ENCODE measurements around the gene ARAP2.
"Not testable (repeated sequence)": the region's sequence is repeated elsewhere in the genome, so short reads cannot be mapped to it uniquely, and the experiment has no call there.

The ARAP2 gene

GRCh38 chr4:36192922-36193321 is 51.4 kb downstream of the ARAP2 start:
- intact Hi-C loops (cut with DNase I): no loop called here

GRCh38 chr4:36189511-36190226 is 54.6 kb downstream of the ARAP2 start:
- no peak for DNase-seq
- intact Hi-C loops (cut with DNase I): no loop called here

More at GRCh38 chr4:36192922-36193321, 51.4 kb downstream of the ARAP2 start:
- no peak for DNase-seq

GRCh38 chr4:36187723-36188333 is 56.5 kb downstream of the ARAP2 start:
- intact Hi-C loops (cut with DNase I): no loop called here
- no peak for DNase-seq

GRCh38 chr4:36183665-36184393 is 60.5 kb downstream of the ARAP2 start:
- intact Hi-C loops (cut with DNase I): no loop called here
- no peak for DNase-seq

DNA sequence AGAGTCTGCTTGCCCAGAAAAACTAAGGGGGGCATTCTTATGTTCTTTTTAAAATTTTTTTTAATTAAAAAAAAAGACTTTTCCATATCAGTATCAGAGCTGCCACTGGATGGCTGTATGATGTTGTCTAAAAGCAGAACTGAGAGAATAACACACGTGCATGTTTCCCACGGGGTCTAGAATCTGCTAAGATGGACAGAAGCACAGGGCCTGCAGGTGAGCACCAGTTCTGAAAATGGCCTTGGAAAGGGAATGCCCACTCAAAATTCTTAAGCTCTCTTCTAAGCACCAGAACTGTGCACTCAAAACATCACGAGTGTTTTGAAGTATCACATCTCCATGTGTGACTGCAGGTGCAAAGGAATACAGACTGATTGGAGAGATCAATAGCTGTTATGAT is 61.1 kb downstream of the ARAP2 start:
- DNase-seq: no peak
- intact Hi-C loops (cut with DNase I): no loop called here

DNA sequence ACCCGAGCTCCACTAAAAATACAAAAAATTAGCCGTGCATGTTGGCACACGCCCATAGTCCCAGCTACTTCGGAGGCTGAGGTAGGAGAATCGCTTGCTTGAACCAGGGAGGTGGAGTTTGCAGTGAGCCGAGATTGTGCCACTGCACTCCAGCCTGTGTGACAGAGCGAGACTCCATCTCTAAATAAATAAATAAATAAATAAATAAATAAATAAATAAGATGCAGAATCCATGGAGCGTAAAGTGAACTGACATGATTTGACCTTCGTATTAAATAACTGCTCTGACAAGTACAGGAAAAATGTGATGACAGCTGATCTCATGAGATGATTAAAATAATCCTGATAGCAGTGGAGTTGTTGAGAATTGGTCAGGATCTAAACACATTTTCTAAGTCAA is 62.0 kb downstream of the ARAP2 start:
- DNase-seq; intact Hi-C loops (cut with DNase I): not testable (repeated sequence)

- DNase-seq: no peak
- intact Hi-C loops (cut with DNase I): no loop called here
Observed at GRCh38 chr4:36180206-36180605, 64.1 kb downstream of the ARAP2 start.

- intact Hi-C loops (cut with DNase I): no loop called here
- no peak for DNase-seq
Observed at GRCh38 chr4:36178484-36178883, 65.8 kb downstream of the ARAP2 start.

- DNase-seq: no peak
- intact Hi-C loops (cut with DNase I): no loop called here
Observed at GRCh38 chr4:36177946-36178345, 66.4 kb downstream of the ARAP2 start.

DNA sequence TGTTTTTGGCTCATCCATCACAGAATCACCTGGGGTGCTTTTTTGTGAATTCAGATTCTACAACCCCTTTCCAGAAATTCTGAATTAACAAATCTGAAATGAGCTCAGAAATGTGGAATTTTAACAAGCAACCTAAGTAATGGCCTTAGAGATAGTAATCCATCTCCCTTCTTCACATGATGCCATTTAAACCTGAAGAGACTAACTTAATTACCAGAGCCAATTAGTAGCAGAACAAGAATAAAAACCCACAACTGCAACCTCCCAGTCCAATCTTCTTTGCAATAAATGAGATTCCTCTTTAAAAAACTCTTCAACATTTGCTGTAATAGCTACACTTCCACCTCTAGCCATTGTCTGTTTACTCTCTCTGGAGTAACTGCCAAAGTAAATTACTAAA is 69.7 kb downstream of the ARAP2 start:
- intact Hi-C loops (cut with DNase I): no loop called here
- DNase-seq: no peak

- intact Hi-C loops (cut with DNase I): no loop called here
Observed at GRCh38 chr4:36173905-36174304, 70.4 kb downstream of the ARAP2 start.

GRCh38 chr4:36172656-36173055 is 71.7 kb downstream of the ARAP2 start:
- intact Hi-C loops (cut with DNase I): no loop called here
- DNase-seq: peak in 2 of 10 donors; percentile 13 to 18

More at GRCh38 chr4:36173905-36174304, 70.4 kb downstream of the ARAP2 start:
- DNase-seq: no peak

GRCh38 chr4:36168127-36168878 is 76.0 kb downstream of the ARAP2 start:
- no peak for DNase-seq
- intact Hi-C loops (cut with DNase I): no loop called here

- no peak for DNase-seq
- intact Hi-C loops (cut with DNase I): no loop called here
Observed at GRCh38 chr4:36165631-36166005, 78.7 kb downstream of the ARAP2 start.

DNA sequence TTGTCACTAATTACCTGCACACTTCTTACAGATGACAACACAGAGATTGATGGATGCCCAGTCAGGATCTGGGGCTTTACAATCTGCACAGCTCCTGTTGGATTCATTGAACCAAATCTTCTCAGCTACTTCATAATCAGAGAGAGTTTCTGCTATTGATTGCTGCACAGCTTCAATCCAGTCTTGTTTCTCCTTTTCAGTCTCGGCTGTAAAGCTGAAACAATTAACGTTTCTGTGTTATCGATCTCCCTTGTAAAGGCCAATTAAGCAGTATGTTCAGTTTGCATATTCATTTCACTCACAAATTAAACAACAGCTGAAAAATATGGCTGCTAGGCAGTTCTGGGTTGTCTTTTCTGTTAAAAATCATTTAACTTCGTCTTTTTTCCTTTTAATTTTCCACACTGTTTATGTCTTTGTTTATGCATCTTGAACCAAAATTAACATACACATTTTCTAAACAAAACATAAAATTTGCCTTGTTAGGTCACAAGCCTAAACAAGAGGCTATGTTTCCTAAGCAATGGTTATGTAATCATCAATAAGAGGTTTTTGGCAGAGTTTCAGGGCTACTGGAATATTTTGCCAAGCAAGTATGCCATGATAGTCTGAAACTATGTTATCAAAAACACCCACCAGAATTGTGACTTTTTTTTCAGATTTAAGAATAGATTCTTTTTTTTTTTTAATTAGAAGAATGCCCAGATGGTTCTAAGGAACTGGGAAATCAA is 79.2 kb downstream of the ARAP2 start:
- intact Hi-C loops (cut with DNase I): no loop called here
- DNase-seq: no peak

- intact Hi-C loops (cut with DNase I): no loop called here
- no peak for DNase-seq
Observed at GRCh38 chr4:36163198-36163597, 81.1 kb downstream of the ARAP2 start.

DNA sequence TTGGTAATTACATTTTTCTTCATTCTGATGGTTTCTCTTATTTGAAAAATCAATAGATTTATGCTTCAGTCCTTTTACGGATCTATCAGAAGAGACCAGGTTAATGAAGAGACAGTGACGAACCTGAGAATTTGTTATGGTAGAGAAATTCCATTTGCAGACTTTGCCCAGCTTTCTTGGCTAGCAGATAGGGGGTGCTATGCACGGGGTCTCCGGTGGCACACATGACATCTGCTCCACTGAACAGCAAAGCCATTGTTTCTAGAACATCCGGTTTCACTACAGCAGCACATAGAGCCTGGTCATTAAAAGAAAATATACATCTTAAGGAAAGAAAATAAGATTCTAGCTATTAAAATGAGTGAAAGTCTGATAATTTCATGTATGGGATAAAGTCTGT is 85.1 kb downstream of the ARAP2 start:
- peak in 1 of 10 donors; percentile 72 for DNase-seq
- intact Hi-C loops (cut with DNase I): no loop called here

GRCh38 chr4:36152735-36153134 is 91.6 kb downstream of the ARAP2 start:
- intact Hi-C loops (cut with DNase I): no loop called here
- DNase-seq: no peak

DNA sequence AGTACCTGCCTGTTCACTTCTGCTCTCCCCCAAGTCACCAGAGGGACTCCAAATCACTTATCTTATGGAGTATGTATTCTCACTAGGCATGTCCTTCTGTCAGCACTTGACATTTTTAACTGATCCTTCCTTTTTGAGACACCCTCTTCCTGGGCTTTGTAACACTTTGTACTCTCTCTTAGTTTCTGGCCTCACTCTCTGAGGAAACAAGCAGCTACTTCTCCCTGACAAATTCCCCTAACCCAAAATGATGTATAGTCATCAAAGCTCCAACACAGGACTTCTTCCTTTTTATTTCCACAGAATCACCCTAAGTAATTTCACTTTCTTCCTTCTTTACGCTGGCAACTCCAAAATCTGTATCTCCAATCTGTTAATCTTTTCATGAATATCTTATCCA is 101.8 kb downstream of the ARAP2 start:
- no peak for DNase-seq
- intact Hi-C loops (cut with DNase I): no loop called here

- intact Hi-C loops (cut with DNase I): no loop called here
- DNase-seq: no peak
Observed at GRCh38 chr4:36141186-36141585, 103.1 kb downstream of the ARAP2 start.

Data from posterior cingulate gyrus (tissue), 11 donors.